Measurements from ENCODE around the gene HSD3B1. TPM values are rescaled to one million over a fixed set of nuclear protein-coding genes. Genes with fewer than 3 reads are reported as not detected.
"Not testable (repeated sequence)": the region's sequence is repeated elsewhere in the genome, so short reads cannot be mapped to it uniquely, and the experiment has no call there.

Gene HSD3B1
- total RNA-seq, 1 donor from 2014 or later = not detected

DNA sequence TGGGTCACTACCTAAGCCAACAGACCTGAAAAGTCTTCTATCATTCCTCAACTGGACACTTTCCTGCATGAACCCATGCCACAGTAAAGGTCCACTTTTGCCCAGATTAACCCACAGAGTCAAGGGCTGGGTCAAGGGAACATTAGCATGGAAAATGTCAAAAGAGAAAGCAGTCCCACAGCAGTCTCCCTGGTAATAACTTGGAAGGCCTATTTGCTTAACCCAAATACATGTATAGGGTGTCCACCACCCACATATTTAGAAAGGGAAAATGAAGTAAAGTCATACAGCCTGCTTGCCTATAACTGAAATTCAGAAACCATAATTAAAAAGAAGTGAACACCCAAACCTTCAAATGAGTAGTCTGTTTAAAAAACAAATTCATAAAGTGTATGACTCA is 16.1 kb upstream of the HSD3B1 start:
- no peak for DNase-seq (ENCODE audit: low read depth)

DNA sequence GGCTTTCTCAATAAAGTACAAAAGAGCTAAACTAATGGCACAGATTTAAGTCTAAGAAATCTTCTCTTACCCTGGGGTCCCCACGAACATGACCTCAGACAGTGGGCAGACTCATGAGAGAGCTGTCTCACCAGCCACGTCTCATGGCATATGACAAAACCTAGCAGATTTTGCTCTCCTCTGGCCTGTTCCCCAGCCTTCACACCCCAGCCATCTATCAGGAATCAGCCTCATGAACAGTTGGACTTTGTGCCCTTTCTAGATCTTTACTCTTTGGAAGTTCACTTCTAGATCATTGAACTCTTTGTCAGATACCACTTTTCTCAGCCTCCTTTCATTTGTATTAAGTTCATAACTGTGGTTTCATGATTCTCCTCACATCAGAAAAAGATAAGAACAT is 14.2 kb upstream of the HSD3B1 start:
- no peak for DNase-seq (ENCODE audit: low read depth)

DNA sequence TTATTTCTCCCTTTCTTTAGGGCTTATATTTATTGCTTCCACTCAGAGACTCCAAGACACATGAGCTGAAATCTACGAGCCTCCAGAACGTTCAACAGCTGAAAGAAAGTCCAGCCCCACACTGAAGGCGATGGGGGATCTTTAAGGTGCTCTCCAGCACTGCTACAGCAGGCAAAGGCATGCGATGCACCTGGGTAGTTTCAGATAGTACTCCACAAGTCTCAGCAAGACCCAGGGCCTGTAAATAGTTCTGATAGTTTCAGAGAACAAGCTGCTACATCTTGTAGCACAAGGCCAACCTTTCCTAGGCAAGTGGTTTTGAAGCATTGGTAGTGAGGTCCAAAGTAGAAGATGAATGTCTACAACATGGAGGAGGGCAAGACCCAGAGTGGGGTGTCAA is 2.2 kb upstream of the HSD3B1 start:
- no peak for DNase-seq (ENCODE audit: low read depth)

DNA sequence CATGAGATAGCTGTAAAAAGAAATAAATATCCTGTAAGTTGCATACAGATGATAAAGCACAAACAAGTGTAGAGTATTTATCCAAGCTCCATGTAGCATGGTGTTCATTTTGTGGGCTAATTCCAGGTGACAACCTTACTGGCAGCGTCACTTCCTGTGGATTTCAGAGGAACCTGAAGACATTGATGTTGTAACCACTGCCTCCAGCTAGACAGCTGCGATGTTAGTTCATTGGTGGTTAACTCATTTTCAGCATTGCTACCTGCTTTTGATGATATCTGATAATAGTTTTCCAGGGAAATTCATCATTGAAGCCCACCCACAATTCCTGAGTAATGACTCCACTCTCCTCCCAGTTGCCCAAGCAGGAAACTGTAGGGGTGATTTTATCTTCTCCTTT is 3.0 kb downstream of the HSD3B1 start:
- DNase-seq (ENCODE audit: low read depth) = no peak

DNA sequence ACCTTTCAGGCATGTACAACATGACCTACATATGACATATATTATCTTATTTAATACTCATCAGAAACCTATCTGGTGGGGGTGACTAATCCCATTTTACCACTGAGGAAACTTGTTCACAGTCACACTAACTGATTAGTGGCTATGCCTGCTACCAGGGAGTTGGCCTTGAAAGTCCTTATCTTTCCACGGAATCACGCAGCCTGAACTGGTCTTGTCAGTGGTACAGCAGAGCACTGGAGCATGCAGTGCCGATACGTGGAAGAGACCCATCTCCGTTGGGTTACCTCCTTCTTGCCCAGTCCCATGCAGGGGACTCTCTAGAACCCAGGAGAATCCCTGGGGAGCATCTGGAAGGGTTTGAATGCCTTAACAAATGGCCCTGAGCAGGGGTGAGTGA is 8.2 kb downstream of the HSD3B1 start:
- DNase-seq (ENCODE audit: low read depth) = no peak

DNA sequence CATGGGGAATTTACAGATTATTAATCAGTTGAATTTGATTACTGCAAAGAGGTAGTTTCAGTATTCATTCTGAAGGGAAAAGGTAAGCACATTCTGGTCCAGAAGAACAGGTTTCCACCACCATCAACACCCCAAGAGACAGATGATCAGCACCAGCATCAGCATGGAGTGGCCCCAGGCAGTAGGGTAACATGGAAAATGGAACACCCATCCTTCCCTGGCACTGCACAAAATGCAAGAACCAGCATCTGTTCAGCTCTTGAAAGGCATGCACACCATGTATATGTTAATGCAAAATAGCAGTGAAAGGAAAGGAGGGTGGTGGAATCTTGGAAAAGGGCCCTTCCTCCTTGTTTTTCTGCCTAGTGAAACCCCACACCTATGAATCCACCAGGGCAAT is 9.2 kb downstream of the HSD3B1 start:
- no peak for DNase-seq (ENCODE audit: low read depth)

DNA sequence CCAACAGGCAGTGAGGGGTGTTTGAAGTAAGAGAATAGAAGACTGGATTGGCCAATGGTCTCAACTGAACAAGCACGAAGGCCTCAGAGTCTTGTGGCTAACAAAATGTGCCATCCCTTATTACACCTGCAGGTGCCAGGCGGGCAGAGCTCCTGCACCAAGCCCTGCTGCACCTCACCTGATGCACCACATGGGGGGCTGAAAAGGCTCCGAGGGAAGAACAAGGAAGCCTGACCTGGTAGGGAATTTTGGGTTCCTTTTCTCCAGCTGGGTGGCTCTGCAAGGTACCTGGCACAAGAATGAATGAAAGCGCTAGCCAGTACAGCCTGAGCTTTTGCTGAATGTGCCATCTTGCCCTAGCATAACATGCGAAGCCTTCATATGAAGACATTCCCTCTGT is 9.7 kb downstream of the HSD3B1 start:
- no peak for DNase-seq (ENCODE audit: low read depth)

DNA sequence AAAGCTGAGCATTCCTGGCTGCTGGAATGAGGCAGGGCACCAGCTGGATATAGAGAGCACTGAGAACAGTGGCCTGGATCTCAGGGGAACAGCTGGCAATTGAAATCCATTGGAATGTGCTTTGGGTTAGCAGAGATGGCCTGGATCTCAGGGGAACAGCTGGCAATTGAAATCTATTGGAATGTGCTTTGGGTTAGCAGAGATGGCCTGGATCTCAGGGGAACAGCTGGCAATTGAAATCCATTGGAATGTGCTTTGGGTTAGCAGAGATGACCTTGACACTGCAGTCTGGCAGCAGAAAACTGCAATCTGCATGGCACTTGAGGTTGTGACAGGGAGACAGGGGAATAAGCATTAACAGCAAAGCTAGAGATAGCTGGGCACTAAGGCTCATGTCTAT is 10.7 kb downstream of the HSD3B1 start:
- DNase-seq (ENCODE audit: low read depth) = peak; percentile 67

DNA sequence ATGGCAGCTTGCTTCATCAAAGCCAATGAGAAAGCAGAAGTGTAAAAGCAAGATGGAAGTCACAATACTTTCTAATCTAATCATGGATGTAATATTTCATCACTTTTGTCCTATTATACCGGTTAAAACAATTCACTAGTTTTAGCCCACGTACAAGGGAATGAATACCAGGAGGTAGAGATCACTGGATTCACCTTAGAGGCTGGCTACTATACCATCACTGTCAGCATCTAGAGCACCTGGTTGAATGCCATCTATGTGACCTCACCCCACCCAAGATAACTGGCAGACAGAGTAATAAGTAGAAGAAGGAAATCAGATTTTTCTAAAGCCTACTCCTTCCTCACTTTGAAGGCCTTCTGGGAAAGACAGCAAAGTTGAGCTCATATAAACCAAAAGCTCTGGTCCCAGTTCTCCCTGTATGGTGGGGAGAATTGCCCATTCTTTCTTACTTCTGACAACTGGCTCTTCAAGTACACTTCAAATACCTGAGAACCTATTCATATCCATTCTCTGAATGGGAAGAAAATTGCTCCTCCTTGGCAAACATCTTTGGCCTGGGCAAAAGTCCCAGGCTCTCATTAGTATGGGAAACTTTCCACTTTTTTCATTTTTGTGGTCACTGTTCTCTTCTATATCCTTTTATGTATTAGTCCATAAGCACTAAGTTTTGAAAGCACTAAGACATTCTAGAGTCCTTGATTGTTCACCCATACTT is 24.8 kb downstream of the HSD3B1 start:
- no peak for DNase-seq (ENCODE audit: low read depth)

DNA sequence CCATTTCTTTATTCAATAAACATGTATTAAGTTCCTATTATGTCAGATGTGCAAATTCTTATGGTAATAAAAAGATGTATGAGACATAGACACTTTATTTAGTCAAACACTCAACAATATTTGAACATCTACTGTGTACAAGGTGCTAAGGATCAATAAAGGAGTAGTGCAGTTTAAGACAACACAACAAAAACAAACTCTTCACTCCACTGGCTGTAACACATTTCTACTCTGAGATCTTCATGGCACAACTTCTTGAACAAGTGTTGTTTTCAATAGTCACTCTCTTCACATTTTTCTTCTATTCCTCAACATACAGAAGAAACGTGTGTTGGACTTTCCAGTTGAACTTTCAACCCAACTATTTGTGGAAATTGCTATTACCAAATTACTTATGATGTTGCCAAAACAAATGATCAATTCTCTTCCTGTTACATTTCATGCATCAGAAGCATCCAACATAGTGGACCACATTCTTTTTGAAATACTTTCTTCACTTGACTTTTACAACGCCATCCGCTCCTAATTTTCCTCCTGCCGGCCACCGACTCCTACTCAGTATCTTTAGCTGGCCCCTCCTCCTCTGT is 25.4 kb downstream of the HSD3B1 start:
- no peak for DNase-seq (ENCODE audit: low read depth)

DNA sequence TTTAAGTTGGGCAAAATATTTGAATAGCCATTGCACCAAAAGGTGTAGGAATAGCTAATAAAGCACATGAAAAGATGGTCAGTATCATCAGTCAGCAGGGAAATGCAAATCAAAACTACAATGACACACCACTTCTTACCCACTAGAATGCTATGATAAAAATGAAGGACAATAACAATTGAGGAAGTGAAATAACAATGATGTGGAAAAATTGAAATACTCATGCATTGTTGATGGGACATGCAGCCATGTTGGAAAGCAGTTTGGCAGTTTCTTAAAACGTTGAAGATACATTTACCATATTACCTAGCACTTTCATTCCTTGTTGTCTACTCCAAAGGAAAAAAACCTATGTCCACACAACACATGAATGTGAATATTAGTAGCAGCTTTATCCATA is 28.4 kb downstream of the HSD3B1 start:
- DNase-seq (ENCODE audit: low read depth) = no peak

DNA sequence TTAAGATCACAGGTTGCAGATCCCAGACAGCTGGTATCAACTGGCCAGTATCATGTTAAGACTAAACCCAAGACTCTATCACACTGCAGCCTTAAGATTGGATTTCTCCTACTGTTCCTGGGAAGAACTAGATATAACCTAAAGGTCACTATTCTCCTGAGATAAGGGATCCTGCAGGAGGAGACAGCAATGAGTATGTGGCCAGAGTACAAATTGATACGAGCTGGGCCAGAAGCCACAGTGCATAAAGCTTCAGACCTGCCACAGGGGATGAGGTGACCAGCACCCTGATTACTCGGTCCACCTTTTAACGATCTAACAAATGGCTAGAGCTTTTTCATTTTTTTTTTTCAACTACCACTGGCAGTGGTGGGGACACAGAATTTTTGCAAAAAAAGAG is 31.0 kb downstream of the HSD3B1 start:
- no peak for DNase-seq (ENCODE audit: low read depth)

DNA sequence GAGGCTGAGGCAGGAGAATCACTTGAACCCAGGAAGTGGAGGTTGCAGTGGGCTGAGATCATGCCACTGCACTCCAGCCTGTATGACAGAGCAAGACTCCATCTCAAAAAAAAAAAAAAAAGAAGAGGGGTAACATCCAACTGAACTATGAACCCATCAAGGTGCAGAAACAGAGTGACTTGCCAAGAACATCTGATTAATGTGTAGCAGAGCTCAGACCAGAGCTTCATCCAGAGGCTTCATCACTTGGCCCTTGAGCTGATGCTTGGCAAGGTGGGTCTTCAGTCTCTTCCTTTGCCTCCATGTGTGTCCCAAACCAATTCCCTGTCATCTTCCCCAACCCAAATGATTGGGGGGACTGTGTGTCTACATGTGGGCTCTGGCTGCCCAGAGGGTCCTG is 32.6 kb downstream of the HSD3B1 start:
- DNase-seq (ENCODE audit: low read depth) = no peak

DNA sequence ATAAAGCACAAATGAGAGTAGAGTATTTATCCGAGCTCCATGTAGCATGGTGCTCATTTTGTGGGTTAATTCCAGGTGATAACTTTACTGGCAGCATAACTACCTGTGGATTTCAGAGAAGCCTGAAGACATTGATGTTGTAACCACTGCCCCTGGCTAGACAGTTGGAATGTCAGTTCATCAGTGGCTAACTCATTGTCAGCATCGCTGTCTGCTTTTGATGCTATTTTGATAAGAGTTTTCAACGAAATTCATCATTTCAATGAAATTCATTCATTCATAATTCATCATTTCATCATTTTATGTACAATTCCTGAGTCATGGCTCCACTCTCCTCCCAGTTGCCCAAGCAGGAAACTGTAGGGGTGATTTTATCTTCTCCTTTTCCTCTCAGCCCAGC is 34.4 kb downstream of the HSD3B1 start:
- DNase-seq (ENCODE audit: low read depth) = no peak

DNA sequence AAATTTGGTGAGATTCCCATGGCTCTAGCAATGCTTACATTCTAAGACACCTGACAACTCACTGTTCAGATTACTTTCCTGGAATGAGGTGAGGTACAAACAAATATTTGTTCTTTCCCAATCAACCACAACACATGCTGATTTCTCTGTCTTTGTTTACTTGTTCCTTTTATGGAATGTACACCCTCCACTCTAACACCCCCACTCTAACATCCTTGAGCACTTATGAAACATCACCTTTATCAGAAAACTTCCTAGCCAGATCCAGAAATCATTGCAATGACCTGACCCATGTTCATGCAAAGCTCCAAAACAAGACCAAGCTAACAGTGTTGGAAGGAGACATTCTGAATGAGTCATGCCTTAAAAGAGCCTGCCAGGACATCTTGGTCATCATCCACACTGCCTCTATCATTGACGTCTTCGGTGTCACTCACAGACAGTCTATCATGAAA is 35.5 kb downstream of the HSD3B1 start:
- DNase-seq (ENCODE audit: low read depth) = no peak

DNA sequence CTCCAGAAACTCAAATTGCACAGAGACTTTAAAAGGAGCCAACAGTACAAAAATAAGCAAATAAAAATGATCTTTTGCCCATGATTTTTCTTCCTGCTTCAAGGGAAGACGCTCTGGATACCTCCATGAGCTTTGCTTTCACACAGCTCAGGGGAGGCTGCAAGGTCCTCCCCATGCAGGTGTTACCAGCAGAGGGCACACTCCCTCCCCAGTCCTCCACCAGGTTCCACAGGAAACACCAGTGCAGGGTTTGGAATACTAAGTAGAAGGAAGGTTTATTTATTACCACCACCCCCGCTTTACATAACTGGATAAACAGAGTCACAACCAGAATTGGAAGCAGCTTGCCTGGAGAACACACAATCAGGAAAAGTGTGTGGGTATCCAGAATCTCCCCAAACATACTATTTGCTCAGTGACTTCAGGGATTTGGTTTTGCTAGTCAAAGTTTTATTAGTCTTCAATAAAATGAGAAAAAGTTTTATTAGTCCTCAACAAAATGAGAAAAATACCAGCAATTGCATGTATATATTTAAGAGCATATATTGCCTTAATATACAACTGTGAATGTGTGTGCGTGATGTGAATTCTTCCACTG is 37.3 kb downstream of the HSD3B1 start:
- DNase-seq (ENCODE audit: low read depth) = no peak

DNA sequence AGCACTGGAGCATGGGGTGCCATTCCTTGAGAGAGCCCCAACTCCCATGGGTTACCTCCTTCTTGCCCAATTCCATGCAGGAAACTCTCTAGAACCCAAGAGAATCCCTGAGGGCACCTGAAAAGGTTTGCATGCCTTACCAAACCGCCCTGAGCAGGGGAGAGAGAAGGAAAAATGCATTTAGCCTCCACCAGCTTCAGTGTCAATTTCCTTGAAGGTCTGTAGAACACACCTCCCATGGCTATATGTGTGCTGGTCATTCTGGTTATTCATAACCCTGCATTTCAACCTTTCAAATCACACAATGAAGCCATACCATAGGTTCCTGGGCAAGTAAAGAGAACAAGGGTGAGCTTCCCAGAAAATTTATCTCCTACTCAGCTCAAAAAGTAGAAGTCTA is 39.6 kb downstream of the HSD3B1 start:
- DNase-seq (ENCODE audit: low read depth) = no peak

DNA sequence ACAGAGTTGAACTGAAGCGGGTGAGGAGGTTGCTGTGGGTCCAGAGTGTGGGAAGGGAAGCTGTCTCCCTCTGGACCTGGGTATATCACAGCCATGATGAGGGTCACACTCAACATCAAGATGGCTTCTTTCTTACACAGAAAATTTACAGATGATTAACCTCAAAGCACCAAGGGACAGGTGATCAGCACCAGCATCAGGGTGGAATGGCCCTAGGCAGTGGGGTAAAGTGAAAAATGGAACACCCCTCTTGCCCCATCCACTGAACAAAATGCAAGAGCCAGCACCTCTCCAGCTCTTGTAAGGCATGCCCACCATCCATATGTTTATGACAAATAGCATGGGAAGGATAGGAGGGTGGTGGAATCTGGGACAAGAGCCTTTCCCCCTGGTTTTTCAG is 40.3 kb downstream of the HSD3B1 start:
- DNase-seq (ENCODE audit: low read depth) = no peak

DNA sequence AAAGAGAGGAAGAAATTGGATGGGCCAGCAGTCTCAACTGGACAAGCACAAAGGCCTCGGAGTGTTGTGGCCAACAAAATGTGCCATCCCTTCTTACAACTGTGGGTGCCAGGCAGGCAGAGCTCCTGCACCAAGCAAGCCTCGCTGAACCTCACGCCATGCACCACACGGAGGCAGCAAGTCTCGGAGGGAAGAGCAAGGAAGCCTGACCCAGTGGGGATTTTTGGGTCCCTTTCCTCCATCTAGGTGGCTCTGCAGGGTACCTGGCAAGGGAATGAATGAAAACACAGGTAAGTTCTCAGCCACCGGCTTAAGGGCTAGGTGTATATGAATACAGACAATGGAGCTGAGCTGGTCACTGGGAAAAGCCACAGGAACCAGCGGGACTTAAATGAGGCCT is 40.8 kb downstream of the HSD3B1 start:
- DNase-seq (ENCODE audit: low read depth) = no peak

DNA sequence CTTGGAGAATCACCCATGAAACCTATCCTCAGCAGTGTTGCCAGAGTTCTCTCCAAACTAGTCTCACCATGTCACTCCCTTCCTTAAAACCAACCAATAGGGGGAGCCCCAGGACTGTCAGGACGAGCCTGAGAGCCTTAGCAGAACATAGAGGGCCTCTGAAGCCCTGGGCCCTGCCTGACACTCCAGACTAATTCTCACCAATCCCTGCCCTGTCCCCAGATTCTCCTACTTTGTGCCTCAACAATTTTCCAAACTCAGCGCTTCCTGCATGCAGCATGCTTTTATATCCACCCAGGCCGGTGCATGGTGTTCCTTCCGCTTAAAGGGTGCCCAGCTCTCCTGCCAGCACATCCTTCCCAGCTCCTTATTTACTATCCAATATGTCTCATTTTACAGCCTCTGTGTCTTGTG is 42.7 kb downstream of the HSD3B1 start:
- DNase-seq (ENCODE audit: low read depth) = peak; percentile 92

DNA sequence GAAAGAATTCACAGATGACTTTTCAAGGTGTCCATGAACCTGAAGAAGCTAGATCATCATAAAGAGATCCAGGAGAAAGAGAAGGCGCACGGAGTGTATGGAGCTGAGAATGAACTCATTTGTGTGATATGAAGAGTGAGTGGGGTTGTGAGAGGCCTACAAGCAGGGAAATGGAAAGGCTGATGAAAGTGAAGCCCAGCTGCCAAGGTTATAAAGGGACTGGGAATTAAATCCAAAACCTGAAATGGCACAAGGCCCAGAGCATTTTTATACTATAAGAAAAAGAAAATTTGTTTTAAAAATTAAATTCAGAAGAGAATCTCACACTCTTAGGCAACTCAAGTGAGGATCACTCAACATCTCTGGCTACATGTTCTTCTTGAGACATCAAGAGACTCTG is 43.4 kb downstream of the HSD3B1 start:
- no peak for DNase-seq (ENCODE audit: low read depth)

DNA sequence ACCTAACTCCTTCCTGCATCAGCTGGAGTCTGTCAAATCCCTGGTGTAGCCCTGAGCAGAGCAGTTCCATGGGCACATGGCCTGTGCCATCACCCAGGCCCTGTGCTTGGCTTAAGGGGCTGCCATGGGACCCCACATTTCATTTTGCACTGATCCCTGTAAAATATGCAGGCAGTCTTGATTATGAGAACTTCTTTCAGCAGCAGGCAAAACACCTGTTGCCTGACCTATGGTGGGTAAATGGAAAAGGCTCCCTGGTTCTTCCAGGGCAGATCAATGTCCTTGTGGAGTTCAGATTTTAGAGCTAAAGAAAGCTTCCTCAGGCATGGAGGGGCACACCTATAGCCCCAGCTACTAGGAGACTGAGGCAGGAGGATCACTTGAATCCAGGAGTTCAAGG is 44.2 kb downstream of the HSD3B1 start:
- no peak for DNase-seq (ENCODE audit: low read depth)

DNA sequence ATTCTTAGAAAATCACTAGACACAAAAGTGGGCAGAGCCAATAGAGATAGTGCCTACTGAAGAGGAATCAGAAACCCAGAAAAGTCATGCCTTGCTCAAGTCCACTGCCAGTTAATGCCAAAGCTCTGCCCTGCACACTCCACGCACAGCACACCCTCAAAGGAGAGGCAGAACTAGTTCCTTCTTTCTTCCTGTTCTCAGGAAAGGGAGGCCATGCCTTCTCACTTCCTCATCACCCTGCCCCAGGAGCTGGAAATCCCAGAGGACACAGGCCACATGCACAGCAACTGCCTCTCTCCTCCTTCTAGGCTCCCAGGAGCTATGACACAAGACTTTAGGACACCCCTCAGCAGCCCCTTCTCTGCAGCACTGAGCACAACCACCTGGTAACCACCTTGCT is 45.6 kb downstream of the HSD3B1 start:
- DNase-seq (ENCODE audit: low read depth) = not testable (repeated sequence)

Measured in myocyte (in vitro differentiated cells).